Neuron (in vitro differentiated cells): ENCODE measurements around the gene COL20A1.

Experiments
- H2AFZ ChIP-seq: one replicate; pipeline ENCODE4 v1.6.1; 2013; ENCODE audit warnings: low read depth, mild to moderate bottlenecking, inconsistent platforms, low read length, moderate library complexity
- H3K27me3 ChIP-seq: one replicate; pipeline ENCODE4 v1.6.1; 2013; ENCODE audit warnings: low read length; ENCODE audit not compliant: insufficient read depth
- H3K36me3 ChIP-seq: one replicate; pipeline ENCODE4 v1.6.1; 2013; ENCODE audit warnings: low read length; ENCODE audit not compliant: insufficient read depth
- H3K4me1 ChIP-seq: one replicate; pipeline ENCODE4 v1.6.1; 2013; ENCODE audit warnings: low read length; ENCODE audit not compliant: insufficient read depth
- H3K4me3 ChIP-seq: 2 replicates; pipeline ENCODE4 v1.5.1; 2013; ENCODE audit warnings: mild to moderate bottlenecking, low read length, moderate library complexity
- H3K9me3 ChIP-seq: one replicate; pipeline ENCODE4 v1.6.1; 2013; ENCODE audit warnings: low read length

Gene COL20A1

DNA sequence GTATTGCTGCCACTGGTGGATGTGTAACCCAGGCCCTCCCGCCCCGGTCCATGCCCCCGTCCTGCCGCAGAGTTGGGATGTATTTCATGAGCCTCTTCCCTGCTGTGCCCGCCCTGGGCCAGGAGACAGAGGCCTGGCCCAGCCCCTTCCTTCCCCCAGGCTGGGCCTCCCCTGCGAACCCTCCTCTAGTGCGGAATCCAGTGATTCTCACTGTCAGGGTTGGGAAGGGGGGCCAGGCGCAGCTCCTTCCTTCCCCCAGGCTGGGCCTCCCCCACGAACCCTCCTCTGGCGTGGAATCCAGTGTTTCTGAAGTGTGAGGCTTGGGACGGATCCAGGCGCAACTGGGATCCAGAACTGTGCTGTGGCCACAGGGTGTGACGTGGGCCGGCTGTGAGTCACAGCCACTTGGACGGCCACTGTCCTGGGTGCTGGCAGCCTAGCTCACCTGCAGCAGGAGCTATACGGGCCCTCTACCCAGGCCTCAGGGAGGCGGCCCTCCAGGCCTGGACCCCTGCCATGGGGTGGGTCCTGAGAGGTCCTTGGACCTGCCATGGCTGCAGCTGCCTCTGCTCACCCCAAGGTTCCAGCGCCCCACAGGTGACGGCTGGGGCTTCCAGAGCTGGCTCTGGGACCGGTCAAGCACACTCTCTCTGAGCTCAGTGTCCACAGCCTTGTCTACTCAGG lies 28.3 kb downstream of the COL20A1 start:
- peaks cover 2% of the 10 kb centered on the region for H3K9me3 ChIP-seq
- H3K4me1 ChIP-seq = peaks cover 10% of the 10 kb centered on the region
- H3K27me3 ChIP-seq = peaks cover 16% of the 10 kb centered on the region
- no peak overlapping the region for H3K4me3 ChIP-seq
- H2AFZ ChIP-seq = no peak overlapping the region
- no peaks in the 10 kb centered on the region for H3K36me3 ChIP-seq

DNA sequence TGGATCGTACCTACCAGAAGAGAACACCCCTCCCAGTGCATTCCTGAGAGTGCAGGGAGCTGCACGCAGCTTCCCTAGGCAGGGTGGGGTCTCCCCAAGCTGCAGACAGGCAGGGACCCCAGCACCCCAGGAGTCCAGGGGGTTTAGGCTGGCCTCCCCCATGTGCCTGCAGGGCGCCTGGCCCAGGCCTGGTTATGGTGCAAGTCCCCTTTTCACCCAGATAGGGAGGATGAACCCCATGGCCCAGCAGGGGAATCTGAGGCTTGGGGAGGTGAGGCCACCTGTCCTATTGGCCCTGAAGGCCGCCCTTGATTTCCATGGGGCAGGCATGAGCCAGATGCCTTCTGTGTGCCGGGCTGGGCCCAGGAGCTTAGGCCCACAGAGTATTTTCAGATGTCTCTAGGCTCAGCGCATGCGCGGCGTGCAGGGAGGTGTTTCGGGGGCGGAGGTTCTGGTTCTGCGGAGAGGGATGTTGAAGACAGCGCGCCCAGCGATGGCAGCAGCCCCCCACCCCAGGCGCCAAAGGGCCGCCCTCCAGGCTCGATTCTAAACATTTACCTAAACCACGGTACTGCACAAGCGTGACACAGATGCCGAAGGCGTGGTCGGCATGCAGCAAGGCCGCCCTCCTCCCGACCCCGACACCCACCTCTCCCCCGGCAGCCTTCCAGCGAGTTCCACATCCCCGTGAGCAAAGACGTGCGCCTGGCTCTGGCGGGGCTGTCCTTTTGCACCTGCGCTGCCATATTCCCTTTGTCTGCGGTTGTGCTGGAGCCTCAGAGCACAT lies 29.4 kb downstream of the COL20A1 start:
- Histone ChIP-seq H2AFZ (no peak overlapping the region), H3K4me3 (no peak overlapping the region), H3K27me3 (peaks cover 13% of the 10 kb centered on the region), H3K4me1 (peaks cover 10% of the 10 kb centered on the region), H3K9me3 (peaks cover 2% of the 10 kb centered on the region), H3K36me3 (no peaks in the 10 kb centered on the region)

DNA sequence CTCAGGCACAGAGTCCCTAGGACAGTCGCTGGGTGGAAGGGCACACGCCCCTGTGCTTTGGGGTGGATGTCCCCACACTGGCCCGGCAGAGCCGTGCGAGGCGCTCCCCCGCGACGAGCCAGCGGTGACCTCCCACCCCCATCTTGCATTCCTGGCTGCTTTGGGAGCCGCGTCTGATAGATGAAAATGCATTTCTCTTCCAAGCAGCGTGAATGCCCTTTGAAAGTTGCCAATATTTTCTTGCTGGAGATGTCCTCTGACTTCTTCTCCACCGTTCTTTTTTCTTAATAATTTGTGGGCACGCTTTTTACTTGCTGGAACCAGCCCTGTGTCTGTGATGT lies 29.9 kb downstream of the COL20A1 start:
- peaks cover 13% of the 10 kb centered on the region for H3K27me3 ChIP-seq
- no peak overlapping the region for H3K4me3 ChIP-seq
- H2AFZ ChIP-seq = no peak overlapping the region
- peaks cover 2% of the 10 kb centered on the region for H3K9me3 ChIP-seq
- peaks cover 10% of the 10 kb centered on the region for H3K4me1 ChIP-seq
- H3K36me3 ChIP-seq = no peaks in the 10 kb centered on the region

DNA sequence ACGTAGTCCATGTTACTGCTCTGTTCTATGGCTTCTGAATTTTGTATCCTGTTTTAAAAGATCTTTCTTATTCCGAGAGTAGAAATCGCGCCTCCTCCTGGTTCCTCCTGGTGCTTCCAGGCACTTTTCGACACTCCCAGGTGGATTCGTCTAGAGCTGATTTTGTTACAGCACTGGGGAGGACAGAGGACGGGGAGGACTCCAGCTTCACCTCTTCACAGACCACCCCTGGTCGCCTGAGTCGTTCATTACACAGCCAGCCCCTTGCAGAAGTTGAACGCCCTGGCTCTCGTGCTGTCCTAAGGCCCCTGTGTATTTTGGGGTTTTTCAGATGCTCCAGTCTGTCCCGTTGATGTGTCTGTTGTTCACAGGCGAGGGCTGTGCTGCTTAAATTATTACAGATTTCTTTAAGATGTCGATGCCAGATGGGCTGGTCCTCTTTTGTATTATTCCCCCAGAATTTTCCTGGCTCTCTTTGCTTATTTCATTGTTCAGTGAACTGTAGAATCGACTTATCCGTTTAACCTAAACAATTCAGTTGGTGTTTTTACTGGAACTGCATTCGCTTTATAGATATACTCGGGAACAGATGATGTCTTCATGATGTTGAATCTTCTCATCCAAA lies 30.5 kb downstream of the COL20A1 start:
- H3K4me1 ChIP-seq = peaks cover 11% of the 10 kb centered on the region
- H3K4me3 ChIP-seq = no peak overlapping the region
- H2AFZ ChIP-seq = no peak overlapping the region
- H3K27me3 ChIP-seq = peaks cover 13% of the 10 kb centered on the region
- H3K9me3 ChIP-seq = peaks cover 2% of the 10 kb centered on the region
- H3K36me3 ChIP-seq = no peaks in the 10 kb centered on the region

DNA sequence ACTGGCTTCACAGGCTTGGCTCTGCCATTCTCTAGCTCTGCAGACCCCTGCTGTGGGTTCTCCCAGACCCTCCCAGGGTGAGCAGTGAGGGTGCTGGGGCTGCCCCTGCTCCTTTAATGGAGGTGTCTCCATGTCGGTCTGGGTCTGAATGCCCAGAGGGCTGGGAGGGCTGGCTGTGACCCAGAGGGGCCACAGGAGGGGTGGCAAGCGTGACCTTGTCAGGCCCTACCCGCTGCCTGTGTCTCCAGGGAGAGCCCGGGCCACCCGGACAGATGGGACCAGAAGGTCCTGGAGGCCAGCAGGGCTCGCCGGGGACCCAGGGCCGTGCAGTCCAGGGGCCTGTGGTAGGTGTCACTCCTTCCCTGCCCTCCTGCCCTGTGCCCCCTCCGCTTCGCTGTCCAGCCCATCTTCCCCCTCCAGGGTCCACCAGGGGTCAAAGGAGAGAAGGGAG lies 32.1 kb downstream of the COL20A1 start:
- no peak overlapping the region for H3K4me3 ChIP-seq
- H2AFZ ChIP-seq = no peak overlapping the region
- H3K4me1 ChIP-seq = peaks cover 12% of the 10 kb centered on the region
- no peaks in the 10 kb centered on the region for H3K36me3 ChIP-seq
- H3K9me3 ChIP-seq = peaks cover 2% of the 10 kb centered on the region
- H3K27me3 ChIP-seq = peaks cover 13% of the 10 kb centered on the region

DNA sequence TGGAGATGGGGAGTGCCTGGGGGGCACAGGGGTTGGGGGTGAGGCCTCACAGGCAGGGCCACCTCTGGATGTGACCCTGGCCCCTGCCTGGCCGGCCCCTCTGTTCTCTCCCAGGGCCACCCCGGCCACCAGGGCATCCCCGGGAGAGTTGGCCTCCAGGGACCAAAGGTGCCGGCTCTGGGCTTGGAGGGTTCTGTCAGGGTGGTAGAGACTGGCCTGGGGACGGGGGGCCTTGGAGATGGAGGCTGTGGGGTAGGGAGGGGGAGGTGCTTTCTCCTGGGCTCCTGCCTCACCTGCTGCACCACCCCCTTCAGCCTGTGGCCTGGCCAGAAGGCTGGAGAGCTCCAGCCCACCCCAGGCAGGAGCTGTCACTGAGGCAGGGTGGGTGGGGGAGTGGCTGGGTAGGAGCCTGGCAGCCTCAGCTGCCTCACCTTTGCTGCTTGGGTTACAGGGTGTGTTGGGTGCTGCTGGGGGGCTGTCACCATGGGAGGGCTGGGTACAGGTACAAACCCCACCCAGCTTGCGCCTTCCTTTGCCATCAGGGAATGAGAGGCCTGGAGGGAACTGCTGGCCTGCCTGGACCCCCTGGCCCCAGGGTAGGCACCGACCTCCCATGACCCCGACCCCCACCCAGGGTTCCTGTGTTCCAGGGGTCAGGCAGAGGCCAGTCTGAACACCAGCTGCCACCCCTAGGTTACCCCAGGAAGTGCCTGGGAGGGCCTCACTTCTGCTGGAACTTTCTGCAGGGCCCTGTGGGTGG lies 32.7 kb downstream of the COL20A1 start:
- Histone ChIP-seq H3K36me3 (no peaks in the 10 kb centered on the region), H3K4me1 (peaks cover 12% of the 10 kb centered on the region), H3K4me3 (no peak overlapping the region), H2AFZ (no peak overlapping the region), H3K9me3 (peaks cover 2% of the 10 kb centered on the region), H3K27me3 (peaks cover 9% of the 10 kb centered on the region)

DNA sequence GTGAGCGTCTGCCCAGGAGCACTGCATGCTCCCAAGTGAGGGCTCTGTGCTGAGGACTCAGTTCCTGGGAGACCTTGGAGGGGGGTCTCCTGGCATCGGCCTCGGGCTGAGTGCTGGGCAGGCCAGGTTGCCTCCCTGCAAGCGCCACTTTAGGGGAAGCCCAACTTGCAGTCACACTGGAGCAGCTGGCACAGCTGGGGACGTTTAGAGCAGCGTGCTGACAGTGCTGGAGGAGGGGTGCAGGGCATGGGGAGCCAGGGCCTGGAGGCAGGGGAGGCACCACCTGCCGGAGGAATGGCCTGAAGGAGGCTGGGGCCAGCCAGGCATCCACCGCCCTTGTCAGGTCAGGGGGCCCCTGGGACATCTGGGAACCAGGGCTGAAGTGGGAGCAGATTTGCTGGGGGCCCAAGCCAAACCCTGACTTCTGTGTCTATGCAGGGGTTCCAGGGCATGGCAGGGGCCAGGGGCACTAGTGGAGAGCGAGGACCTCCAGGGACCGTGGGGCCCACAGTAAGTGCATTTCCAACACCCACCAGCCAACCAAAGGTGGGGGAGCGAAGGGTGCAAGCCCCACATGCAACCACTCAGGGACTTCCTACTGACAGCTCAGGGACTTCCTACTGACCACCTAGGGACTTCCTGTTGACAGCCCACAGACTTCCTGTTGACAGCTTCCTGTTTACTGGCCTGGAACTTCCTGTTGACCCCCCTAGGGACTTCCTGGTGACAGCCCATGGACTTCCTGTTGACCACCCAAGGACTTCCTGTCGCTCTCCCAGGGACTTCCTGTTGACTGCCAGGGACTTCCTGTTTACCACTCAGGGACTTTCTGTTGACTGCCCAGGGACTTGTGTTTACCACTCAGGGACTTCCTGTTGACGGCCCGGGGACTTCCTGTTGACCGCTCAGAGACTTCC lies 33.6 kb downstream of the COL20A1 start:
- peaks cover 3% of the 10 kb centered on the region for H3K27me3 ChIP-seq
- H3K4me1 ChIP-seq = peaks cover 8% of the 10 kb centered on the region
- H3K9me3 ChIP-seq = peaks cover 2% of the 10 kb centered on the region
- H3K4me3 ChIP-seq = no peak overlapping the region
- H2AFZ ChIP-seq = no peak overlapping the region
- no peaks in the 10 kb centered on the region for H3K36me3 ChIP-seq

DNA sequence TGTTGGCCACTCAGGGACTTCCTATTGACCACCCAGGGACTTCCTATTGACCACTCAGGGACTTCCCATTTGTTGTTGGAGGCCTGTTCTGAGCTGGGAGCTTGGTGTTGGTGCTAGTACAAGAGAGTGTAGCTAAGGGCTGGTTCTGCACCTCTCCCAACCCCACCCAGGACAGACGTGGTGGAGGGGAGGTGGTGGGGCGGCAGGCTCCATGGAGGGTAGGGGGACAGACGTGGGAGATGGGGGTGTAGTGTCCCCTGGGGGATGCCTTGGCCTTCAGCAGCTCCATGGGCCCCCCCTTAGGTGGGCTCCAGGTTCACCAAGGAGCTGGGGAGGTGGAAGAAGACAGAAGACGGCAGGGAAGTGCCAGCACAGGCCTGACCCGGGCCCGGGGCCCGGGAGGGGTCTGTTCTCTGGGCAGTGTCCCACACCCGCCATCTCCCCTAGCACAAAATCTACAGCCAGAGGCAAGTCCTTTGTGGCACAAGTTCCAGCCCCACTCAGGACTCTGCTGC lies 34.3 kb downstream of the COL20A1 start:
- no peaks in the 10 kb centered on the region for H3K36me3 ChIP-seq
- no peak overlapping the region for H2AFZ ChIP-seq
- H3K27me3 ChIP-seq = peaks cover 3% of the 10 kb centered on the region
- H3K9me3 ChIP-seq = peaks cover 4% of the 10 kb centered on the region
- H3K4me3 ChIP-seq = no peak overlapping the region
- H3K4me1 ChIP-seq = peaks cover 8% of the 10 kb centered on the region

DNA sequence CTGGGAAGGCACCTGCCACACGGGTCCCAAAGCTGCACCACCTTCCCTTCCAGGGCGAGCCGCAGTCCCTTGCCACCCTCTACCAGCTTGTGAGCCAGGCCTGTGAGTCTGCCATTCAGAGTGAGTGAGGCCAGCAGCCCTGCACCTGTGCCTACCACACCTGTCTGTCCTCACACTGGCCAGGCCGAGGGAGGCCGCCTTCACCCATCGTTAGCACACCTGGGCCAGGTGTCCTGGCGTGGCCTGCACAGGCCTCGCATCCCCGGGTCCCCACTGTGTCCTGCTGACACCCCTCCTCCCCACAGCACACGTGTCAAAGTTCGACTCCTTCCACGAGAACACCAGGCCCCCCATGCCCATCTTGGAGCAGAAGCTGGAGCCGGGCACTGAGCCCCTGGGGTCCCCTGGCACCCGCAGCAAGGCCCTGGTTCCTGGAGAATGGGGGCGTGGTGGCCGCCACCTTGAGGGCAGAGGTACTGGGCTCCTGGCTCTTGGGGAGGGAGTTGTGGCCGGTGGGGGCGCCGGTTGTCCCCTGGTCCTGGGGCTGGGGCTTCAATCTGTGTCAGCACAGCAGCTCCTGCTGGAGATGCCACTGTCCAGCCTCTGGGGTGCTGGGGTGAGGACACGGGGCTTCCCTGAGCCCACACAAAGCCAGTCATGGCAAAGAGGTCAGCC lies 35.2 kb downstream of the COL20A1 start:
- Histone ChIP-seq H3K27me3 (no peaks in the 10 kb centered on the region), H3K4me1 (peaks cover 2% of the 10 kb centered on the region), H3K36me3 (no peaks in the 10 kb centered on the region), H3K9me3 (peaks cover 4% of the 10 kb centered on the region), H3K4me3 (no peak overlapping the region), H2AFZ (no peak overlapping the region)

DNA sequence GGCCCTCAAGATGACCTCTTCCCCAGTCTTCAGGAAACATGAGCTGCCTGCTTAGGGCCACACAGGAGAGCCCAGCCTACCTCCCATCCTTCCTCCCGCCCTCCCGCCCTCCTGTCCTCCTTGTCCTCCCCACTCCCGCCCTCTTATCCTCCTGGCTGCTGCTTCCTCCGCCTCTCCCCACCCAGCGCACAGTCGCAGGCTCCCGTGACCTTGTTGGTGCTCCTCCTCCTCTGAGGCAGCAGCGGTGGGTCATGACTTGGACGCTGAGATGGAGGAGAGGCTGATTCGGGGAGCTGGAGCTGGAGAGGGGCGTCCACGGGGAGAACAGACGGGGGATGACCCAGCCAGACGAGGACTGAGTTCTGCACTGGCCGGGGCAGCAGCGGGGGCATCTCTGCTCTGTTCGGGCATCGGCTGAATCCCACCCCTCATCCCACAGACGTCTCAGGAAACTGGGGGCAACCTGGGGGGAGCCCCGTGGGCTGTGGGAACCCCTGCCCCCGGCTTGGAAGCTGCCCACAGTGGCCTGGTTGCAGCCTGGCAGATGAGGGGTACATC lies 35.8 kb downstream of the COL20A1 start:
- Histone ChIP-seq H3K4me1 (peaks cover 2% of the 10 kb centered on the region), H3K4me3 (no peak overlapping the region), H2AFZ (no peak overlapping the region), H3K27me3 (no peaks in the 10 kb centered on the region), H3K9me3 (peaks cover 6% of the 10 kb centered on the region), H3K36me3 (no peaks in the 10 kb centered on the region)

DNA sequence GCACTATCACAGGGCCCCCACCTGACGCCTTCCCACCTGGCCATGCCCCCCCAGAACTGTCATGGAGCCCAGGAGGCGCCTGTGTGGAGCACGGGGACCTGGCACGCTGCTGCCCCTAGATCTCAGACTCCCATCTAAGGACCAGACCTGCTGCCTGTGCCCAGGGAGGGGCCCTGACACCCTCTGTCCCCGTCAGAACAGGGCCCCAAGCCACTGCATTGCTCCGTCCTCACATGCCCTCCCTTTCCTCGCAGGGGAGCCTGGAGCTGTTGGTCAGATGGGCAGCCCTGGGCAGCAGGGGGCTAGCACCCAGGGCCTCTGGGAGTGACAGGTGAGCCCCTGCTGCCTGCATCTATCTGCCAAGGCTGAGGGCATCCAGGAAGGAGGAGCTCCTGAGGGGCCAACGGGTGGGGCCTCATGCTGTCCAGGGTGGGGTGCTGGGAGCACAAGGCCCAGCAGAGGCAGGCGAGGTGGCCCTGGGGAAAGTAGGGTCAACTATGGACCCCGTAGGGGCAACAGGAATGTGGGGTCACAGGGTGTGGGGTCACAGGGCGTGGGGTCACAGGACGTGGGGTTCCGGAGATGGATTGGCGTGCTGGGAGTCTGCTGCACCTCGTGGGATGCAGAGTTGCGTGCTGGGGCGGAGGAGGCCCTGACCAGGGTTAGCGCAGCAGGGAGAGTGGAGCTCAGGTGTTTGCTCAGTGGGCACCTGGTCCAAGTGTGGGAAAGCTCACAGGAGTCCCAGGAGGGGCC lies 36.5 kb downstream of the COL20A1 start:
- Histone ChIP-seq H3K4me1 (peaks cover 2% of the 10 kb centered on the region), H2AFZ (no peak overlapping the region), H3K36me3 (no peaks in the 10 kb centered on the region), H3K4me3 (no peak overlapping the region), H3K27me3 (no peaks in the 10 kb centered on the region), H3K9me3 (peaks cover 5% of the 10 kb centered on the region)
